Endodermal cell (in vitro differentiated cells): ENCODE data around the gene PTPRE. TPM values are rescaled to one million over a fixed set of nuclear protein-coding genes. Genes with fewer than 3 reads are reported as not detected.

Experiments
- DNase-seq: peaks from one replicate; pipeline ENCODE4 v3.0.0-alpha.2; 2017
- H3K27ac ChIP-seq: 2 replicates; pipeline ENCODE4 v1.5.1; 2013; ENCODE audit warnings: mild to moderate bottlenecking, low read depth, low read length, moderate library complexity
- H3K27me3 ChIP-seq: 2 replicates; pipeline ENCODE4 v1.6.1; 2013; ENCODE audit warnings: mild to moderate bottlenecking, low read length, moderate library complexity; ENCODE audit not compliant: insufficient read depth, control insufficient read depth, poor library complexity, severe bottlenecking
- H3K36me3 ChIP-seq: 2 replicates; pipeline ENCODE4 v1.7.0; 2013; ENCODE audit warnings: mild to moderate bottlenecking, low read length, moderate library complexity; ENCODE audit not compliant: control insufficient read depth, insufficient read depth
- H3K4me1 ChIP-seq: one replicate; pipeline ENCODE4 v1.7.0; 2013; ENCODE audit warnings: low read length; ENCODE audit not compliant: control insufficient read depth, insufficient read depth
- H3K4me3 ChIP-seq: 2 replicates; pipeline ENCODE4 v1.5.1; 2013; ENCODE audit warnings: mild to moderate bottlenecking, low read length, moderate library complexity
- H3K9ac ChIP-seq: 2 replicates; pipeline ENCODE4 v1.6.1; 2013; ENCODE audit warnings: mild to moderate bottlenecking, low read length, moderate library complexity; ENCODE audit not compliant: poor library complexity, severe bottlenecking; ENCODE audit errors: extremely low read depth
- H3K9me3 ChIP-seq: 2 replicates; pipeline ENCODE4 v1.6.1; 2013; ENCODE audit warnings: mild to moderate bottlenecking, low read length, moderate library complexity; ENCODE audit not compliant: control insufficient read depth
- H3K27ac Mint-ChIP-seq: 2 replicates; pipeline ENCODE4 v1.8.0; 2020; ENCODE audit warnings: mixed read lengths
- H3K27me3 Mint-ChIP-seq: 2 replicates; pipeline ENCODE4 v1.8.0; 2021; ENCODE audit warnings: mild to moderate bottlenecking, mixed read lengths; ENCODE audit not compliant: insufficient read depth
- H3K36me3 Mint-ChIP-seq: 2 replicates; pipeline ENCODE4 v1.8.0; 2020; ENCODE audit warnings: low read depth, mixed read lengths
- H3K4me1 Mint-ChIP-seq: 2 replicates; pipeline ENCODE4 v1.8.0; 2020; ENCODE audit warnings: mixed read lengths
- H3K4me3 Mint-ChIP-seq: 2 replicates; pipeline ENCODE4 v1.8.0; 2020; ENCODE audit warnings: mild to moderate bottlenecking, moderate library complexity, mixed read lengths
- H3K9me3 Mint-ChIP-seq: 2 replicates; pipeline ENCODE4 v1.8.0; 2020; ENCODE audit warnings: mild to moderate bottlenecking, mixed read lengths
- CTCF ChIP-seq: fragments of 200-600 bp; sonication (generic); conservative IDR thresholded peaks from 2 replicates; pipeline ENCODE4 v1.5.0; 2021; ENCODE audit warnings: antibody characterized with exemption, mild to moderate bottlenecking
- WGBS, 2 experiments: methylation state at CpG; one replicate each; pipeline versions ENCODE4 v1.1.5 to v1.1.7; 2013; ENCODE audit warnings: missing lambda C conversion rate in 2 of 2, mixed read lengths in 1 of 2; ENCODE audit not compliant: insufficient coverage in 1 of 2, insufficient read length in 1 of 2; 5-methylcytosine and 5-hydroxymethylcytosine counted together
- total RNA-seq, 2 donors: library from RNA; stranded (reverse); fragmentation: NEBNext Ultra II Directional in 1 of 2; extraction: Animal tissue kit (Norgen Biotek cat#: 25700) in 1 of 2; gene quantifications; 2 replicates in 1 of 2; 3 replicates in 1 of 2; pipeline ENCODE4 v1.2.1, GENCODE V29; 2021

PTPRE gene
- total RNA-seq, 2 donors from 2014 or later = 0.75 to 3.0 TPM

DNA sequence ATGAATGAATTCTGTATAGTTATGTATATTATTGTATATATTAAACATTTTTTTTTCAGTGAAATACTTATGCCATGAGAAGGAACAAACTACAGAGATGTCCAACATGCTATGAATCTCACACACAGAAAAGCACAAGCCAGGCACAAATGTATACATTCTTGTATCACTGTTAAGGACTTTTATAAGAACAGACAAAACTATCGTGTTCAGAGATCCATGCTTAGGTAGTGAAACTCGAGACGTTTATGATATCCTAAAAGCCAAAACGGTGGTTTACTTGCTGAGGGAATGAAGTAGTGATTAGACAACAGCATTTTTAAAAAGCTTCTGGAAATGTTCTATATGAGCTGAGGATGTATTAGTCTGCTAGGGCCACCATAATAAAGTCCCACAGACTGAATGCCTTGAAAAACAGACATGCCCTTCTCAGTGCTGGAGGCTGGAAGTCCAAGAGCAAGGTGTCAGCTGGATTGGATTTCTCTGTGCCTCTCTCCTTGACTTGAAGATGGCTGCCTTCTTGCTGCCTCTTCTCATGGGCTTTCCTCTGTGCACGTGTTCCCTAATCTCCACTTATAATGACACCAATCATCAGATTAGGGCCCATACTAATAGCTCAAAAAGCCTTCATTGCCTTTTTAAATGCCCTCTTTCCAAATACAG, 215.0 kb downstream of the PTPRE start:
- Histone ChIP-seq H3K36me3 (peaks cover 52% of the 10 kb centered on the region), H3K27me3 (no peaks in the 10 kb centered on the region)
- WGBS, 2 experiments = 93 to 95% methylated on average over 5 of the region's 5 CpGs

GRCh38 chr10:128122931-128123330, 216.0 kb downstream of the PTPRE start:
- H3K4me1 Mint-ChIP-seq = peaks cover 24% of the 10 kb centered on the region
- H3K36me3 ChIP-seq = peaks cover 43% of the 10 kb centered on the region
- H3K4me3 ChIP-seq = no peak overlapping the region
- no peak for DNase-seq
- H3K9ac ChIP-seq = no peak overlapping the region
- no peaks in the 10 kb centered on the region for H3K9me3 ChIP-seq
- no peaks in the 10 kb centered on the region for H3K4me1 ChIP-seq
- H3K36me3 Mint-ChIP-seq = peaks cover 29% of the 10 kb centered on the region
- H3K27me3 ChIP-seq = no peaks in the 10 kb centered on the region
- no peaks in the 10 kb centered on the region for H3K9me3 Mint-ChIP-seq
- no peak for TF ChIP-seq CTCF
- 100% methylated on average over 1 of the region's 2 CpGs; no CpG with 5 or more reads in 1 of the 2 experiments for WGBS, 2 experiments
- no peak overlapping the region for H3K27ac ChIP-seq
- H3K4me3 Mint-ChIP-seq = no peak overlapping the region
- H3K27ac Mint-ChIP-seq = no peak overlapping the region
- no peaks in the 10 kb centered on the region for H3K27me3 Mint-ChIP-seq

More for the DNA sequence above, 215.0 kb downstream of the PTPRE start:
- Histone ChIP-seq H3K27ac (no peak overlapping the region), H3K9me3 (no peaks in the 10 kb centered on the region), H3K9ac (no peak overlapping the region), H3K4me1 (no peaks in the 10 kb centered on the region), H3K4me3 (no peak overlapping the region)
- TF ChIP-seq CTCF = no peak
- Mint-ChIP-seq H3K9me3 (no peaks in the 10 kb centered on the region), H3K36me3 (peaks cover 34% of the 10 kb centered on the region), H3K4me1 (peaks cover 17% of the 10 kb centered on the region), H3K4me3 (no peak overlapping the region), H3K27ac (no peak overlapping the region), H3K27me3 (no peaks in the 10 kb centered on the region)
- no peak for DNase-seq

- Histone ChIP-seq H3K27me3 (no peaks in the 10 kb centered on the region), H3K4me1 (no peaks in the 10 kb centered on the region), H3K9me3 (no peaks in the 10 kb centered on the region), H3K9ac (no peak overlapping the region), H3K4me3 (peak overlapping the region; percentile 87), H3K36me3 (peaks cover 37% of the 10 kb centered on the region), H3K27ac (no peak overlapping the region)
- Mint-ChIP-seq H3K9me3 (no peaks in the 10 kb centered on the region), H3K27me3 (no peaks in the 10 kb centered on the region), H3K36me3 (peaks cover 25% of the 10 kb centered on the region), H3K4me1 (peaks cover 24% of the 10 kb centered on the region), H3K4me3 (peak overlapping the region; percentile 83), H3K27ac (no peak overlapping the region)
- DNase-seq = no peak
- no peak for TF ChIP-seq CTCF
Observed at GRCh38 chr10:128123846-128124245, 216.9 kb downstream of the PTPRE start.
